ENCODE data around the gene PHAF1.

PHAF1 gene

DNA sequence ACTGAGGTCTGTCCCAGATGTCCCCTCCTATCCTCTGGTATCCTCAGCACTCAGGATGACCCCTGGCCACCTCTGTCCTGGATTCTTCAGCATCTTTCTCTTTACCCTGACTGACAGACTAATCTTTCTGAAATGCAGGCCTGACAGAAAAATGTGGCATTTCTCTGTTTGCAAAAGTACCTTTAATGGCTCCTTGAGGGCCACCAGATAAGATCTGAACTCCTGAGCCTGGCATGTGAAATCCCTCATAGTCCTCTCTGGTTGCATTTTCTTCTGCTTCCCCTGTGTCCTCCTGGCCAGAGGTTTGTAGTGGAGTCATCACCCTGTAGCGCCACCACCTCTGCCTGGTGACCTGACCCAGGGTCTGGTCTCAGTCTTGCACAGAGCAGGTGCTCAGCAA is 87.1 kb downstream of the PHAF1 start:
- DNase-seq (ENCODE audit: low read depth), result no peak

DNA sequence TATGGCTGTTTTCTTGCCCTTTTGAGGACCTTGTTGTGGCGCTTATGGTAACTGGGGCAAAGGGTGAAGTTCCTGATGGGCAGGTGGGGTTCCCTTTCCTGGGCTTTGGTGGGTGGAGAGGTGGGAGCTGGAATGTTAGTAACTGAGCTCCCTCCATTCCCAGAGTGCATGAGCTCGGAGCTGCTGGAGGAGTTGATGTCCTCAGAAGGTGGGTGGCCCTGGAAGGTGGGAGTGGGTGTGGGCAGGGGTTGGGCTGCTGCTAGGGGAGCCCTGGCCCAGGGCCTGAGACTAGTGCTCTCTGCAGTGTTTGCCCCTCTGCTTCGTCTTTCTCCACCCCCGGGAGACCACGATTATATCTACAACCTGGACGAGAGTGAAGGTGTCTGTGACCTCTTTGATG is 88.0 kb downstream of the PHAF1 start:
- no peak for DNase-seq (ENCODE audit: low read depth)

Measured in stimulated activated CD8-positive, alpha-beta memory T cell treated with anti-CD3 and anti-CD28 coated beads, Interleukin-7, amount 100 ng/mL, for 24 hours (primary cell).